CD8-positive, alpha-beta memory T cell (primary cell): ENCODE measurements around the gene MINDY4. TPM values are rescaled to one million over a fixed set of nuclear protein-coding genes. Genes with fewer than 3 reads are reported as not detected.

Source experiments
- CTCF ChIA-PET: fragments of 350-600 bp; sonication (Branson Sonifier 250); formaldehyde crosslinking; loops from one replicate; lab custom pipeline; 2021; ENCODE audit warnings: antibody characterized with exemption; lab: Charles Lee
- POLR2A ChIA-PET: fragments of 350-600 bp; sonication (Branson Sonifier 250); formaldehyde crosslinking; loops from one replicate; lab custom pipeline; 2021; ENCODE audit warnings: antibody characterized with exemption; lab: Charles Lee
- DNase-seq, 5 donors: peaks; one replicate each; pipeline versions ENCODE4 v3.0.0 to v3.0.0-alpha.2; 2020 to 2022; ENCODE audit warnings: mixed read lengths in 1 of 5
- H3K27ac ChIP-seq: one replicate; pipeline ENCODE4 v1.7.0; 2013; ENCODE audit warnings: low read depth, mild to moderate bottlenecking, low read length, moderate library complexity
- H3K27me3 ChIP-seq: 2 replicates; pipeline ENCODE4 v1.7.0; 2013; ENCODE audit warnings: low read length, mild to moderate bottlenecking; ENCODE audit not compliant: insufficient read depth, poor library complexity, severe bottlenecking
- H3K36me3 ChIP-seq: 2 replicates; pipeline ENCODE4 v1.7.0; 2013; ENCODE audit warnings: mild to moderate bottlenecking, low read length, moderate library complexity; ENCODE audit not compliant: insufficient read depth
- H3K4me1 ChIP-seq: 2 replicates; pipeline ENCODE4 v1.7.0; 2013; ENCODE audit warnings: mild to moderate bottlenecking, low read length, moderate library complexity; ENCODE audit not compliant: insufficient read depth
- H3K4me3 ChIP-seq: 2 replicates; pipeline ENCODE4 v1.7.0; 2013; ENCODE audit warnings: mild to moderate bottlenecking, low read length
- H3K9me3 ChIP-seq: 2 replicates; pipeline ENCODE4 v1.7.0; 2013; ENCODE audit warnings: mild to moderate bottlenecking, low read length
- H3K27ac Mint-ChIP-seq, 8 donors: one replicate each; pipeline ENCODE4 v1.8.0; 2020 to 2021; ENCODE audit warnings: mixed read lengths in 8 of 8, mild to moderate bottlenecking in 6 of 8, inconsistent platforms in 3 of 8, moderate library complexity in 3 of 8
- H3K27me3 Mint-ChIP-seq, 2 donors: one replicate each; pipeline ENCODE4 v1.8.0; 2020 to 2021; ENCODE audit warnings: mixed read lengths in 2 of 2, mild to moderate bottlenecking in 1 of 2, moderate library complexity in 1 of 2
- H3K36me3 Mint-ChIP-seq, 3 donors: one replicate each; pipeline ENCODE4 v1.8.0; 2020 to 2021; ENCODE audit warnings: mixed read lengths in 3 of 3, inconsistent platforms in 1 of 3, mild to moderate bottlenecking in 1 of 3
- H3K4me1 Mint-ChIP-seq, 3 donors: one replicate each; pipeline ENCODE4 v1.8.0; 2020 to 2021; ENCODE audit warnings: mixed read lengths in 3 of 3, inconsistent platforms in 1 of 3, mild to moderate bottlenecking in 1 of 3
- H3K4me3 Mint-ChIP-seq, 7 donors: one replicate each; pipeline ENCODE4 v1.8.0; 2020 to 2021; ENCODE audit warnings: mixed read lengths in 7 of 7, mild to moderate bottlenecking in 6 of 7, moderate library complexity in 4 of 7, inconsistent platforms in 2 of 7
- H3K9me3 Mint-ChIP-seq, 5 donors: one replicate each; pipeline ENCODE4 v1.8.0; 2020 to 2022; ENCODE audit warnings: mixed read lengths in 5 of 5, mild to moderate bottlenecking in 3 of 5, moderate library complexity in 2 of 5, inconsistent platforms in 1 of 5
- polyA plus RNA-seq: library from polyadenylated mRNA; unstranded; fragments of 300-500 nt; fragmentation: Illumina TruSeq; gene quantifications from one replicate; pipeline ENCODE4 v1.2.3, GENCODE V29; 2021
- total RNA-seq, 2 experiments: library from RNA; stranded (reverse); gene quantifications; one replicate each; pipeline ENCODE4 v1.2.3, GENCODE V29; 2021

MINDY4 gene
- total and polyA plus RNA-seq, 3 experiments from 2014 or later = 1.0 to 2.6 (median 2.4) TPM

GRCh38 chr7:30743371-30744074, 27.7 kb upstream of the MINDY4 start:
- ChIA-PET CTCF (interaction anchor here (1.3 to 9.2 kb wide), 3 partner anchors 16 to 42 kb away, joined by 3 to 168 read pairs (median 89); no protein-coding TSS in a partner anchor), POLR2A (no interaction called here)
- Mint-ChIP-seq H3K4me1 (peaks cover 25 to 42% (median 28%) of the 10 kb centered on the region in 3 donors), H3K9me3 (no peaks in the 10 kb centered on the region), H3K27ac (peak overlapping the region in 7 of 8 donors; percentile 25 to 78 (median 59)), H3K27me3 (peaks cover 0 to 3% of the 10 kb centered on the region in 2 donors), H3K36me3 (no peaks in the 10 kb centered on the region), H3K4me3 (peak overlapping the region in 1 of 7 donors; percentile 87)
- H3K4me1 ChIP-seq = peaks cover 30% of the 10 kb centered on the region
- no peaks in the 10 kb centered on the region for H3K36me3 ChIP-seq
- no peak for DNase-seq
- H3K27me3 ChIP-seq = no peaks in the 10 kb centered on the region
- no peaks in the 10 kb centered on the region for H3K9me3 ChIP-seq
- H3K4me3 ChIP-seq = no peak overlapping the region
- no peak overlapping the region for H3K27ac ChIP-seq

GRCh38 chr7:30744075-30744417, 27.2 kb upstream of the MINDY4 start:
- Histone ChIP-seq H3K9me3 (no peaks in the 10 kb centered on the region), H3K36me3 (no peaks in the 10 kb centered on the region), H3K4me1 (peaks cover 25% of the 10 kb centered on the region), H3K4me3 (no peak overlapping the region), H3K27ac (no peak overlapping the region), H3K27me3 (no peaks in the 10 kb centered on the region)
- ChIA-PET POLR2A (no interaction called here), CTCF (interaction anchor here (1.3 kb wide), 2 partner anchors 18 to 42 kb away, joined by 3 read pairs; no protein-coding TSS in a partner anchor)
- no peaks in the 10 kb centered on the region for H3K9me3 Mint-ChIP-seq
- DNase-seq = no peak
- H3K4me1 Mint-ChIP-seq = peaks cover 20 to 37% (median 23%) of the 10 kb centered on the region in 3 donors
- peak overlapping the region in 6 of 8 donors; percentile 25 to 64 (median 52) for H3K27ac Mint-ChIP-seq
- no peaks in the 10 kb centered on the region for H3K36me3 Mint-ChIP-seq
- peaks cover 0 to 3% of the 10 kb centered on the region in 2 donors for H3K27me3 Mint-ChIP-seq
- H3K4me3 Mint-ChIP-seq = peak overlapping the region in 1 of 7 donors; percentile 87

- peak overlapping the region in 1 of 7 donors; percentile 11 for H3K4me3 Mint-ChIP-seq
- peak overlapping the region in 1 of 8 donors; percentile 76 for H3K27ac Mint-ChIP-seq
- Histone ChIP-seq H3K9me3 (no peaks in the 10 kb centered on the region), H3K27ac (no peak overlapping the region), H3K27me3 (no peaks in the 10 kb centered on the region), H3K4me1 (peaks cover 11% of the 10 kb centered on the region), H3K36me3 (no peaks in the 10 kb centered on the region), H3K4me3 (no peak overlapping the region)
- no peaks in the 10 kb centered on the region for H3K36me3 Mint-ChIP-seq
- no peak for DNase-seq
- H3K27me3 Mint-ChIP-seq = peaks cover 0 to 3% of the 10 kb centered on the region in 2 donors
- H3K4me1 Mint-ChIP-seq = peaks cover 14 to 23% (median 16%) of the 10 kb centered on the region in 3 donors
- H3K9me3 Mint-ChIP-seq = no peaks in the 10 kb centered on the region
- ChIA-PET POLR2A (no interaction called here), CTCF (interaction anchor here (0.8 to 1.3 kb wide), 3 partner anchors 19 to 63 kb away, joined by 3 to 4 read pairs (median 3); partner anchors contain the start of gene CRHR2)
Measured at GRCh38 chr7:30745261-30745941, 25.8 kb upstream of the MINDY4 start.

- no peak overlapping the region for H3K4me3 ChIP-seq
- no peaks in the 10 kb centered on the region for H3K27me3 ChIP-seq
- no peak overlapping the region for H3K27ac ChIP-seq
- peak overlapping the region in 1 of 8 donors; percentile 39 for H3K27ac Mint-ChIP-seq
- H3K4me3 Mint-ChIP-seq = no peak overlapping the region
- ChIA-PET CTCF (interaction anchor here (2.2 kb wide), 1 partner anchor 10 kb away, joined by 8 read pairs; no protein-coding TSS in a partner anchor), POLR2A (no interaction called here)
- H3K9me3 ChIP-seq = no peaks in the 10 kb centered on the region
- no peaks in the 10 kb centered on the region for H3K4me1 Mint-ChIP-seq
- no peaks in the 10 kb centered on the region for H3K36me3 ChIP-seq
- no peaks in the 10 kb centered on the region for H3K36me3 Mint-ChIP-seq
- H3K4me1 ChIP-seq = no peaks in the 10 kb centered on the region
- no peak for DNase-seq
- no peaks in the 10 kb centered on the region for H3K27me3 Mint-ChIP-seq
- no peaks in the 10 kb centered on the region for H3K9me3 Mint-ChIP-seq
Measured at GRCh38 chr7:30750010-30750409, 21.2 kb upstream of the MINDY4 start.

- Histone ChIP-seq H3K27me3 (no peaks in the 10 kb centered on the region), H3K36me3 (no peaks in the 10 kb centered on the region), H3K4me3 (no peak overlapping the region), H3K4me1 (no peaks in the 10 kb centered on the region), H3K27ac (no peak overlapping the region), H3K9me3 (no peaks in the 10 kb centered on the region)
- Mint-ChIP-seq H3K9me3 (no peaks in the 10 kb centered on the region), H3K27me3 (no peaks in the 10 kb centered on the region), H3K36me3 (no peaks in the 10 kb centered on the region), H3K4me1 (no peaks in the 10 kb centered on the region), H3K4me3 (no peak overlapping the region), H3K27ac (peak overlapping the region in 1 of 8 donors; percentile 38)
- CTCF ChIA-PET = interaction anchor here (1.0 to 2.2 kb wide), 2 partner anchors 11 kb away, joined by 3 to 8 read pairs; no protein-coding TSS in a partner anchor
- DNase-seq = no peak
- POLR2A ChIA-PET = no interaction called here
Measured at GRCh38 chr7:30750683-30751650, 20.2 kb upstream of the MINDY4 start.

- no peaks in the 10 kb centered on the region for H3K4me1 ChIP-seq
- ChIA-PET CTCF (interaction anchor here (1.0 kb wide), 1 partner anchor 12 kb away, joined by 3 read pairs; no protein-coding TSS in a partner anchor), POLR2A (no interaction called here)
- H3K4me3 Mint-ChIP-seq = no peak within 1 kb of the TSS
- H3K9me3 ChIP-seq = no peaks in the 10 kb centered on the region
- H3K36me3 Mint-ChIP-seq = no peaks in the 10 kb centered on the region
- no peak for DNase-seq
- H3K36me3 ChIP-seq = no peaks in the 10 kb centered on the region
- no peaks in the 10 kb centered on the region for H3K27me3 Mint-ChIP-seq
- peak within 1 kb of the TSS in 1 of 8 donors; percentile 38 for H3K27ac Mint-ChIP-seq
- H3K27ac ChIP-seq = no peak within 1 kb of the TSS
- H3K4me1 Mint-ChIP-seq = no peaks in the 10 kb centered on the region
- no peaks in the 10 kb centered on the region for H3K9me3 Mint-ChIP-seq
- H3K27me3 ChIP-seq = no peaks in the 10 kb centered on the region
- H3K4me3 ChIP-seq = no peak within 1 kb of the TSS
Measured at GRCh38 chr7:30751696-30752273, 19.4 kb upstream of the MINDY4 start, which contains the start of gene INMT. INMT (plus strand) TSS chr7:30752135; CDS start chr7:30752151, 16 bp downstream.

GRCh38 chr7:30752484-30752883, 18.7 kb upstream of the MINDY4 start:
- CTCF ChIA-PET = interaction anchor here (1.0 kb wide), 1 partner anchor 12 kb away, joined by 3 read pairs; no protein-coding TSS in a partner anchor
- POLR2A ChIA-PET = no interaction called here

More at GRCh38 chr7:30752484-30752883, 18.7 kb upstream of the MINDY4 start:
- no peaks in the 10 kb centered on the region for H3K9me3 Mint-ChIP-seq
- Histone ChIP-seq H3K4me3 (no peak overlapping the region), H3K4me1 (no peaks in the 10 kb centered on the region), H3K9me3 (no peaks in the 10 kb centered on the region), H3K36me3 (no peaks in the 10 kb centered on the region), H3K27me3 (no peaks in the 10 kb centered on the region), H3K27ac (no peak overlapping the region)
- H3K27ac Mint-ChIP-seq = no peak overlapping the region
- no peaks in the 10 kb centered on the region for H3K4me1 Mint-ChIP-seq
- no peak for DNase-seq
- H3K4me3 Mint-ChIP-seq = no peak overlapping the region
- H3K36me3 Mint-ChIP-seq = no peaks in the 10 kb centered on the region
- H3K27me3 Mint-ChIP-seq = peaks cover 0 to 4% of the 10 kb centered on the region in 2 donors
